ENCODE results near the gene PCDHB4.
"Not testable (repeated sequence)": the region's sequence is repeated elsewhere in the genome, so short reads cannot be mapped to it uniquely, and the experiment has no call there.

The PCDHB4 gene

GRCh38 chr5:141150224-141150992 is 28.8 kb downstream of the PCDHB4 start:
- DNase-seq = no peak

GRCh38 chr5:141150993-141151325 is 29.3 kb downstream of the PCDHB4 start:
- no peak for DNase-seq

DNA sequence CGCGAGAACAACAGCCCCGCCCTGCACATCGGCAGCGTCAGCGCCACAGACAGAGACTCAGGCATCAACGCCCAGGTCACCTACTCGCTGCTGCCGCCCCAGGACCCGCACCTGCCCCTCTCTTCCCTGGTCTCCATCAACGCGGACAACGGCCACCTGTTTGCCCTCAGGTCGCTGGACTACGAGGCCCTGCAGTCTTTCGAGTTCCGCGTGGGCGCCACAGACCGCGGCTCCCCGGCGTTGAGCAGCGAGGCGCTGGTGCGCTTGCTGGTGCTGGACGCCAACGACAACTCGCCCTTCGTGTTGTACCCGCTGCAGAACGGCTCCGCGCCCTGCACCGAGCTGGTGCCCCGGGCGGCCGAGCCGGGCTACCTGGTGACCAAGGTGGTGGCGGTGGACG is 30.0 kb downstream of the PCDHB4 start:
- DNase-seq = not testable (repeated sequence)

- DNase-seq = not testable (repeated sequence)
Measured at GRCh38 chr5:141152096-141152495, 30.5 kb downstream of the PCDHB4 start.

GRCh38 chr5:141155540-141156374 is 34.1 kb downstream of the PCDHB4 start:
- DNase-seq = no peak

DNA sequence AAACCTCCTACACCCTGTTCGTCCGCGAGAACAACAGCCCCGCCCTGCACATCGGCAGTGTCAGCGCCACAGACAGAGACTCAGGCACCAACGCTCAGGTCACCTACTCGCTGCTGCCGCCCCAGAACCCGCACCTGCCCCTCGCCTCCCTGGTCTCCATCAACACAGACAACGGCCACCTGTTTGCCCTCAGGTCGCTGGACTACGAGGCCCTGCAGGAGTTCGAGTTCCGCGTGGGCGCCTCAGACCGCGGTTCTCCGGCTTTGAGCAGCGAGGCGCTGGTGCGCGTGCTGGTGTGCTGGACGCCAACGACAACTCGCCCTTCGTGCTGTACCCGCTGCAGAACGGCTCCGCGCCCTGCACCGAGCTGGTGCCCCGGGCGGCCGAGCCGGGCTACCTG is 35.7 kb downstream of the PCDHB4 start:
- not testable (repeated sequence) for DNase-seq

- not testable (repeated sequence) for DNase-seq
Measured at GRCh38 chr5:141157901-141158300, 36.3 kb downstream of the PCDHB4 start.

GRCh38 chr5:141172381-141173204 is 51.0 kb downstream of the PCDHB4 start, which contains the start of gene PCDHB7:
Gene PCDHB7, plus strand, starts transcription at chr5:141172644. Its CDS starts 192 bp downstream, at chr5:141172836.
- no peak for DNase-seq

GRCh38 chr5:141174291-141175104 is 52.9 kb downstream of the PCDHB4 start:
- not testable (repeated sequence) for DNase-seq
